ENCODE data around the gene OGFOD3.

Gene OGFOD3

DNA sequence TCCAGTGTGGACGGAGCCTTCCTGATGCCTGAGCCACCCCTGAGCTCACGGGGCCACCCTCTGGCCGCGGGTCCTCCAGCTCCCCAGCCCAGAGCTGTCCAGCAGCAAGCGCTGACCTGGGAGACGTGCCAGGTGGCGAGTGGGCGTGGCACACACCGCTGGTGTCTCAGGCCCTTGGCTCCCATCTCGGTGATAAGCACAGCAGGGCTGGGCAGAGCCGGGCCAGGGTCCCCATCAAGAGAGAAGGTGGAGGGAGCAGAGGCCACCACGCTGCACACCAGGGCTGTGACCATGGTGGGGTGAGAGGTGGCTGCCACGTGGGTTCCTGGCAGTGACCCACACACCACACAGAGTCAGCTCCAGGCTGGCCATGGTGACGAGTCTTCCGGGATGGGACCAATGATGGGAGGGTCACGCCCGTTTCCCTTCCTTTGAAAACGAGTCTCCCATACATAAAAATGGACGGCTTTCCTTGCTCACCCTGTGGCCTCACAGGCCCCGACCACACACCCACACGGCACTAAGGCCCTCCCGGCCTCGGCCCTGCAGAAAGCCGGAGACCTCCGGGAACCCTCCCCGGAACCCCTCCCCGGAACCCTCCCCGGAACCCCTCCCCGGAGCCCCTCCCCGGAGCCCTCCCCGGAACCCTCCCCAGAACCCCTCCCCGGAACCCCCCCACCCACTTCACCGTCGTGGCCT is 30.0 kb downstream of the OGFOD3 start:
- TF ChIP-seq CEBPB (IDR thresholded peaks at IDR 0.05): no peak
- no peak for TF ChIP-seq TAF1 (IDR thresholded peaks at IDR 0.05; ENCODE audit: low read depth)
- TF ChIP-seq TEAD4 (IDR thresholded peaks at IDR 0.05): no peak
- TF ChIP-seq, protein P1, sequence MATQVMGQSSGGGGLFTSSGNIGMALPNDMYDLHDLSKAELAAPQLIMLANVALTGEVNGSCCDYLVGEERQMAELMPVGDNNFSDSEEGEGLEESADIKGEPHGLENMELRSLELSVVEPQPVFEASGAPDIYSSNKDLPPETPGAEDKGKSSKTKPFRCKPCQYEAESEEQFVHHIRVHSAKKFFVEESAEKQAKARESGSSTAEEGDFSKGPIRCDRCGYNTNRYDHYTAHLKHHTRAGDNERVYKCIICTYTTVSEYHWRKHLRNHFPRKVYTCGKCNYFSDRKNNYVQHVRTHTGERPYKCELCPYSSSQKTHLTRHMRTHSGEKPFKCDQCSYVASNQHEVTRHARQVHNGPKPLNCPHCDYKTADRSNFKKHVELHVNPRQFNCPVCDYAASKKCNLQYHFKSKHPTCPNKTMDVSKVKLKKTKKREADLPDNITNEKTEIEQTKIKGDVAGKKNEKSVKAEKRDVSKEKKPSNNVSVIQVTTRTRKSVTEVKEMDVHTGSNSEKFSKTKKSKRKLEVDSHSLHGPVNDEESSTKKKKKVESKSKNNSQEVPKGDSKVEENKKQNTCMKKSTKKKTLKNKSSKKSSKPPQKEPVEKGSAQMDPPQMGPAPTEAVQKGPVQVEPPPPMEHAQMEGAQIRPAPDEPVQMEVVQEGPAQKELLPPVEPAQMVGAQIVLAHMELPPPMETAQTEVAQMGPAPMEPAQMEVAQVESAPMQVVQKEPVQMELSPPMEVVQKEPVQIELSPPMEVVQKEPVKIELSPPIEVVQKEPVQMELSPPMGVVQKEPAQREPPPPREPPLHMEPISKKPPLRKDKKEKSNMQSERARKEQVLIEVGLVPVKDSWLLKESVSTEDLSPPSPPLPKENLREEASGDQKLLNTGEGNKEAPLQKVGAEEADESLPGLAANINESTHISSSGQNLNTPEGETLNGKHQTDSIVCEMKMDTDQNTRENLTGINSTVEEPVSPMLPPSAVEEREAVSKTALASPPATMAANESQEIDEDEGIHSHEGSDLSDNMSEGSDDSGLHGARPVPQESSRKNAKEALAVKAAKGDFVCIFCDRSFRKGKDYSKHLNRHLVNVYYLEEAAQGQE (IDR thresholded peaks at IDR 0.05; ENCODE audit: low read depth): peak; percentile 92
- no peak for TF ChIP-seq EGR1 (IDR thresholded peaks at IDR 0.05)
- TF ChIP-seq FOXM1 (IDR thresholded peaks at IDR 0.05; ENCODE audit: borderline replicate concordance, low read depth): no peak
- TF ChIP-seq NFIC (IDR thresholded peaks at IDR 0.05): peak; percentile 91
- TF ChIP-seq, protein P2, sequence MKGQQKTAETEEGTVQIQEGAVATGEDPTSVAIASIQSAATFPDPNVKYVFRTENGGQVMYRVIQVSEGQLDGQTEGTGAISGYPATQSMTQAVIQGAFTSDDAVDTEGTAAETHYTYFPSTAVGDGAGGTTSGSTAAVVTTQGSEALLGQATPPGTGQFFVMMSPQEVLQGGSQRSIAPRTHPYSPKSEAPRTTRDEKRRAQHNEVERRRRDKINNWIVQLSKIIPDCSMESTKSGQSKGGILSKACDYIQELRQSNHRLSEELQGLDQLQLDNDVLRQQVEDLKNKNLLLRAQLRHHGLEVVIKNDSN (IDR thresholded peaks at IDR 0.05): peak; percentile 26
- TF ChIP-seq, protein P3, sequence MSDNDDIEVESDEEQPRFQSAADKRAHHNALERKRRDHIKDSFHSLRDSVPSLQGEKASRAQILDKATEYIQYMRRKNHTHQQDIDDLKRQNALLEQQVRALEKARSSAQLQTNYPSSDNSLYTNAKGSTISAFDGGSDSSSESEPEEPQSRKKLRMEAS (IDR thresholded peaks at IDR 0.05): peak; percentile 63
- TF ChIP-seq CREB1 (IDR thresholded peaks at IDR 0.05; ENCODE audit: low read depth): no peak
- peak; percentile 44; the same call in 1 of the 2 replicates for TF ChIP-seq RAD21 (IDR thresholded peaks at IDR 0.05; ENCODE audit: low read depth)
- no peak for TF ChIP-seq YY1 (IDR thresholded peaks at IDR 0.05; ENCODE audit: low read depth)
- TF ChIP-seq TCF12 (IDR thresholded peaks at IDR 0.05; ENCODE audit: low read depth): peak; percentile 79
- peak; percentile 71 for TF ChIP-seq EP300 (IDR thresholded peaks at IDR 0.05; ENCODE audit: borderline replicate concordance)
- TF ChIP-seq ZBTB7A (IDR thresholded peaks at IDR 0.05; ENCODE audit: low read depth): no peak

DNA sequence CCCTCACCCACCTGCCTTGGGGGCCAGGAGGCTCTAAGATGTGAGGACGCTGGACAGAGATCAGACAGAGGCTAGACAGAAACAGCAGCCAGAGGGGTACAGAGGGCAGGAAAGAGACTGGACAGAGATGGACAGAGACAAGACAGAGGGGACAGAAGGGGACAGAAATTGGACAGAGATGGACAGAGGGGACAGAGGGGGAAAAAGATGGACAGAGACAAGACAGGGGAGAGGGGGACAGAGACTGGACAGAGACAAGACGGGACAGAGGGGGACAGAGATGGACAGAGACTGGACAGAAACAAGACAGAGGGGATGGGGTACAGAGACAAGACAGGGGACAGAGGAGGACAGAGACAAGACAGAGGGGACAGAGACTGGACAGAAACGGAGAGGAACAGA is 30.7 kb downstream of the OGFOD3 start:
- TF ChIP-seq TEAD4 (IDR thresholded peaks at IDR 0.05): no peak
- TF ChIP-seq, protein P1 (IDR thresholded peaks at IDR 0.05; ENCODE audit: low read depth): peak; percentile 49; the same call in 1 of the 2 replicates

DNA sequence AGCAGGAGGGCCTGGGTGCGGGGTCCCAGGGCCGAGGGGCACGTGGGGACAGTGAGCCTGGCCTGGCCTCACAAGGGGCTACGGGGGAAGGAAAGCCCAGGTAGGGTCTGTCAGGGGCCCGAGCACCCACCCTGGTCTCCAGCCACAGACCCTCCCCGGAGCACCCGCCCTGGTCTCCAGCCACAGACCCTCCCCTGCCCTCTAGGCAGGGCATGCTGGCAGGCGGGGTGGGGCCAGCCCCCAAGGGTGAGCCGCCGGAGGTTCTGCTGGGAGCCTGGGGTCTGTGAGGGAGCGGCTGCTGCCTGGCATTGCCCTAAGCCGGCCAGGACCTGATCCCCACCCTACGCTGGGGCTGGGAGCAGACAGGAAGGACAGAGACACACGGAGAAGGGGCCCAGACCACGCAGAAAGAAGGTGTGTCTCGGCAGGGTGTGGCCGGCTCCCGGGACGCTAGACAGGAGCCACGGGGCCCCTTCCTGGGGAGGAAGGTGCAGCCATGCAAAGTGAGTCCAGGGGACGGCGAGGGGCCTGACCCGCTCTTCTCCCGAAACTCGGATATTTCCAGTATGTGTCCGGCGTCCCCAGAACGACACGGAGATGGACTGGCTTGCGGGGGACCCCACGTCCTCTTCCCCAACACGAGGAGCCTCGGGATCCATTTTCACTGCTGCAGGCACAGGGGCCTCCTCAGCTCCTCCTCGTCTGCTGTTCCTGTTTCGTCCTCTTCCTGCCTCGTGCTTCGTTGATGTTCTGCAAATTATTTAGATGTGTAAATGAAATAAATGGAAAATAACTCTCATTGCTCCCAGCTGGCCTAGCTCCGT is 31.3 kb downstream of the OGFOD3 start:
- TF ChIP-seq RAD21 (IDR thresholded peaks at IDR 0.05; ENCODE audit: low read depth) (no peak), YY1 (IDR thresholded peaks at IDR 0.05; ENCODE audit: low read depth) (no peak), EP300 (IDR thresholded peaks at IDR 0.05; ENCODE audit: borderline replicate concordance) (no peak), EGR1 (IDR thresholded peaks at IDR 0.05) (no peak)
- TF ChIP-seq, protein P1 (IDR thresholded peaks at IDR 0.05; ENCODE audit: low read depth): no peak
- TF ChIP-seq, protein P3 (IDR thresholded peaks at IDR 0.05): no peak

DNA sequence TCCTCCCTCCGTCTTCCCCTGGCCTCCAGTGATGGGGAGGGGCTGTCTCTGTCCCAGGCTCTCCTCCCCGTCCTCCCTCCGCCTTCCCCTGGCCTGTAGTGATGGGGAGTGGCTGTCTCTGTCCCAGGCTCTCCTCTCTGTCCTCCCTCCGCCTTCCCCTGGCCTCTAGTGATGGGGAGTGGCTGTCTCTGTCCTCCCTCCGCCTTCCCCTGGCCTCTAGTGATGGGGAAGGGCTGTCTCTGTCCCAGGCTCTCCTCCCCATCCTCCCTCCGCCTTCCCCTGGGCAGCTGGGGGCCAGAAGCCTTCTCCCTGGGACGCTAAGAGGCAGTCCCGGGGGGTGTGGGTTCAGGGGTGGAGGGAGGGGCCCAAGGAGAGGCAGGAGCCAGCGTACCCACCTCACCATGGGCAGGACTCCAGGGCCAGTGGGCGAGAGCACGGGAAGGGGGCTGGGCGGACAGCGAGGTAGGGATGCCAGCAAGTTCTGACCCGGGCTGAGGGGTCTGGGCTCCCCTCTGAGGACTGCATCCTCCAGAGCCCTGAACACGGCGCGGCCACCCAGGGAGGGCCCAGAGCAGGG is 32.0 kb downstream of the OGFOD3 start:
- TF ChIP-seq EGR1 (IDR thresholded peaks at IDR 0.05) (no peak), EP300 (IDR thresholded peaks at IDR 0.05; ENCODE audit: borderline replicate concordance) (no peak), NFIC (IDR thresholded peaks at IDR 0.05) (no peak), CEBPB (IDR thresholded peaks at IDR 0.05) (no peak), CREB1 (IDR thresholded peaks at IDR 0.05; ENCODE audit: low read depth) (no peak), TAF1 (IDR thresholded peaks at IDR 0.05; ENCODE audit: low read depth) (no peak), YY1 (IDR thresholded peaks at IDR 0.05; ENCODE audit: low read depth) (no peak), RAD21 (IDR thresholded peaks at IDR 0.05; ENCODE audit: low read depth) (no peak), FOXM1 (IDR thresholded peaks at IDR 0.05; ENCODE audit: borderline replicate concordance, low read depth) (no peak), ZBTB7A (IDR thresholded peaks at IDR 0.05; ENCODE audit: low read depth) (no peak), TCF12 (IDR thresholded peaks at IDR 0.05; ENCODE audit: low read depth) (no peak), TEAD4 (IDR thresholded peaks at IDR 0.05) (no peak)
- TF ChIP-seq, protein P1 (IDR thresholded peaks at IDR 0.05; ENCODE audit: low read depth): no peak
- TF ChIP-seq, protein P2 (IDR thresholded peaks at IDR 0.05): no peak
- TF ChIP-seq, protein P3 (IDR thresholded peaks at IDR 0.05): no peak

Measured in Ishikawa (cell line).